ENCODE results near the gene CCL27.

DNA sequence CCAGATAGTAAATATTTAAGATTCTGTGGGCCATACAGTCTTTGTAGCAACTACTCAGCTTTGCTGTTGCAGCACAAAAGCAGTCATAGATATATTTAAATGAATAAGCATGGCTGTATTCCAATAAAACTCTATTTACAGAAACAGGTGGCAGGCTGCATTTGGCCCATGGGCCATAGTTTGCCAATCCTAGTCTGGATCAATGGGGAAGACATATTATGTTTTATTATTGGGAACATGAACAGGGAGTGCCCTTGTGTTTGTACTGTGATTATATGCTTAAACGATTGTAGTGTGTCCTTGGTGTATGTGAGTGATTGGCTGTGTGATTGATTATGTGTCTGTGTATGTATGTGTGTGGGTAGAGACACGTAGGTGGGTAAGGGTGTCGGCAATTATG is 12.0 kb upstream of the CCL27 start:
- TF ChIP-seq POLR2AphosphoS5 (IDR thresholded peaks at IDR 0.05) (no peak), EP300 (IDR thresholded peaks at IDR 0.05) (no peak), POLR2A (IDR thresholded peaks at IDR 0.05) (no peak)
- TF ChIP-seq, protein P1, sequence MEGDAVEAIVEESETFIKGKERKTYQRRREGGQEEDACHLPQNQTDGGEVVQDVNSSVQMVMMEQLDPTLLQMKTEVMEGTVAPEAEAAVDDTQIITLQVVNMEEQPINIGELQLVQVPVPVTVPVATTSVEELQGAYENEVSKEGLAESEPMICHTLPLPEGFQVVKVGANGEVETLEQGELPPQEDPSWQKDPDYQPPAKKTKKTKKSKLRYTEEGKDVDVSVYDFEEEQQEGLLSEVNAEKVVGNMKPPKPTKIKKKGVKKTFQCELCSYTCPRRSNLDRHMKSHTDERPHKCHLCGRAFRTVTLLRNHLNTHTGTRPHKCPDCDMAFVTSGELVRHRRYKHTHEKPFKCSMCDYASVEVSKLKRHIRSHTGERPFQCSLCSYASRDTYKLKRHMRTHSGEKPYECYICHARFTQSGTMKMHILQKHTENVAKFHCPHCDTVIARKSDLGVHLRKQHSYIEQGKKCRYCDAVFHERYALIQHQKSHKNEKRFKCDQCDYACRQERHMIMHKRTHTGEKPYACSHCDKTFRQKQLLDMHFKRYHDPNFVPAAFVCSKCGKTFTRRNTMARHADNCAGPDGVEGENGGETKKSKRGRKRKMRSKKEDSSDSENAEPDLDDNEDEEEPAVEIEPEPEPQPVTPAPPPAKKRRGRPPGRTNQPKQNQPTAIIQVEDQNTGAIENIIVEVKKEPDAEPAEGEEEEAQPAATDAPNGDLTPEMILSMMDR (IDR thresholded peaks at IDR 0.05) = no peak
